Osteocyte (in vitro differentiated cells): ENCODE results near the gene CNGA4. TPM values are rescaled to one million over a fixed set of nuclear protein-coding genes. Genes with fewer than 3 reads are reported as not detected.

Source experiments
- DNase-seq: peaks from one replicate; pipeline ENCODE4 v3.0.0; 2021; ENCODE audit warnings: mixed read lengths; ENCODE audit not compliant: unreplicated experiment; ENCODE audit errors: extremely low spot score
- H3K27ac Mint-ChIP-seq: one replicate; pipeline ENCODE4 v1.8.0; 2021; ENCODE audit warnings: mild to moderate bottlenecking, mixed read lengths; ENCODE audit not compliant: unreplicated experiment
- H3K27me3 Mint-ChIP-seq: one replicate; pipeline ENCODE4 v1.8.0; 2021; ENCODE audit warnings: mixed read lengths; ENCODE audit not compliant: unreplicated experiment
- H3K36me3 Mint-ChIP-seq: one replicate; pipeline ENCODE4 v1.8.0; 2021; ENCODE audit warnings: mixed read lengths; ENCODE audit not compliant: unreplicated experiment
- H3K4me1 Mint-ChIP-seq: one replicate; pipeline ENCODE4 v1.8.0; 2021; ENCODE audit warnings: mixed read lengths; ENCODE audit not compliant: unreplicated experiment
- H3K4me3 Mint-ChIP-seq: one replicate; pipeline ENCODE4 v1.8.0; 2021; ENCODE audit warnings: mild to moderate bottlenecking, moderate library complexity, mixed read lengths; ENCODE audit not compliant: unreplicated experiment
- H3K9me3 Mint-ChIP-seq: one replicate; pipeline ENCODE4 v1.8.0; 2021; ENCODE audit warnings: mixed read lengths; ENCODE audit not compliant: unreplicated experiment
- CTCF ChIP-seq: fragments of 200-600 bp; sonication (generic); IDR thresholded peaks from 2 replicates; pipeline ENCODE4 v1.5.0; 2021; ENCODE audit warnings: antibody characterized with exemption, mild to moderate bottlenecking, moderate library complexity
- long read RNA-seq: library from polyadenylated mRNA; unstranded; transcript quantifications from one replicate; pipeline ENCODE4 v2.0.0, GENCODE V29; 2021
- total RNA-seq: library from RNA; stranded (reverse); gene quantifications from 2 replicates; pipeline ENCODE4 v1.2.1, GENCODE V29; 2021

CNGA4 gene
- total RNA-seq: not detected in 2 replicates
- long read RNA-seq: 0 reads

- H3K9me3 Mint-ChIP-seq: no peaks in the 10 kb centered on the region
- no peak within 1 kb of the TSS for H3K4me3 Mint-ChIP-seq
- peaks cover 22% of the 10 kb centered on the region for H3K27me3 Mint-ChIP-seq
- peaks cover 10% of the 10 kb centered on the region for H3K4me1 Mint-ChIP-seq
- TF ChIP-seq CTCF: no peak
- no peak within 1 kb of the TSS for H3K27ac Mint-ChIP-seq
- DNase-seq: no peak
- no peaks in the 10 kb centered on the region for H3K36me3 Mint-ChIP-seq
Observed at GRCh38 chr11:6238902-6239301, at the start of gene CNGA4. CNGA4 (plus strand) TSS chr11:6239089; CDS start chr11:6239207, 118 bp downstream.

GRCh38 chr11:6191742-6192141 lies 47.1 kb upstream of the CNGA4 start:
- Mint-ChIP-seq H3K27me3 (peaks cover 22% of the 10 kb centered on the region), H3K36me3 (no peaks in the 10 kb centered on the region), H3K4me3 (no peak overlapping the region), H3K4me1 (no peaks in the 10 kb centered on the region), H3K27ac (no peak overlapping the region), H3K9me3 (no peaks in the 10 kb centered on the region)
- DNase-seq: no peak
- no peak for TF ChIP-seq CTCF

- Mint-ChIP-seq H3K27ac (no peak overlapping the region), H3K9me3 (no peaks in the 10 kb centered on the region), H3K4me3 (no peak overlapping the region), H3K27me3 (peaks cover 22% of the 10 kb centered on the region), H3K36me3 (no peaks in the 10 kb centered on the region), H3K4me1 (no peaks in the 10 kb centered on the region)
- no peak for TF ChIP-seq CTCF
- no peak for DNase-seq
Observed at GRCh38 chr11:6194065-6194581, 44.8 kb upstream of the CNGA4 start.

GRCh38 chr11:6196396-6196795 lies 42.5 kb upstream of the CNGA4 start:
- H3K27ac Mint-ChIP-seq: no peak overlapping the region
- H3K9me3 Mint-ChIP-seq: no peaks in the 10 kb centered on the region
- TF ChIP-seq CTCF: no peak
- no peak overlapping the region for H3K4me3 Mint-ChIP-seq
- no peak for DNase-seq
- peaks cover 4% of the 10 kb centered on the region for H3K4me1 Mint-ChIP-seq
- H3K36me3 Mint-ChIP-seq: no peaks in the 10 kb centered on the region
- peaks cover 21% of the 10 kb centered on the region for H3K27me3 Mint-ChIP-seq

GRCh38 chr11:6197466-6198200 lies 41.3 kb upstream of the CNGA4 start:
- peaks cover 3% of the 10 kb centered on the region for H3K36me3 Mint-ChIP-seq
- no peak overlapping the region for H3K4me3 Mint-ChIP-seq
- H3K4me1 Mint-ChIP-seq: peaks cover 4% of the 10 kb centered on the region
- no peaks in the 10 kb centered on the region for H3K9me3 Mint-ChIP-seq
- peaks cover 20% of the 10 kb centered on the region for H3K27me3 Mint-ChIP-seq
- no peak for DNase-seq
- H3K27ac Mint-ChIP-seq: no peak overlapping the region
- no peak for TF ChIP-seq CTCF
